ENCODE measurements around the gene IGSF22.

The IGSF22 gene

DNA sequence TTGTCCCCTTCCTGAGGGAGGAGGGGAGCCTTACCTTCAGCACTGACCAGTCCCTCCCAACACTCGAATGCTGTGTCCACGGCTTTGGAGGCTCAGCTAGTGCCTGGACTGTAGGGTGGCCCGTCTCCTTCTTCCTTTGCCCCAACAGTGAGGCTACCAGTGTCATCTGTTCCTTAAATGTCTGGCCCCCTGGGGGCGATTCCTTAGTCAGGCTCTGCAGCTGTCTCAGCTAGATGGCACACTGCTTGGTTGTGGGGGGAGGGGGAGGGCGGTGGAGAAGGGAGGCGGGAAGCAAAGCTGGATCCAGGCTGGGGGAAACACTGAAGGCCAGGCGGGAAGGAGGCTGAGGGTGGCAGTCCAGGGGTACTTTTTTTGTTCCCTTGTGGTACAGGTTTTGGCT, at the start of gene IGSF22:
Gene IGSF22 (minus strand): TSS at position 149 of the 400 bp plus-strand sequence. CDS start 1,952 bp downstream, outside the sequence.
- no peak for DNase-seq

DNA sequence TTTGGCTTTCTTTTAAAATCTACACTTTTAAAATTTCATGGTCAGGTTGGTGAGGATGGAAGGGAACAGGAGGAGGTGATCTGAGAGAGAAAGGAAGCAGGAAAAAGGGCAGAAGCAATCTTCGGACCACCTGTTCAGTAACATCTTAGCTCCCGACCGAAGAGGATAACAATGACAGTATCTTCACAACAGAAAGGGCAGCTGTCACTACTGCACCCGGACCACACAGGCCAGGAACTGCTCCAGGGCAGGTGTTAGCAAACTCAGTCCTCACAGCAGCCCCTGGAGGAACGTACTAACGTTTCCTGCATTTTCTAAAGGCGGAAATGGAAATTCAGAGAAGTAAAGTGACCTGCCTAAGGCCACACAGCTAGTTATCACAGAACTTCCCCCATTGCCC, 48.8 kb upstream of the IGSF22 start:
- no peak for DNase-seq

DNA sequence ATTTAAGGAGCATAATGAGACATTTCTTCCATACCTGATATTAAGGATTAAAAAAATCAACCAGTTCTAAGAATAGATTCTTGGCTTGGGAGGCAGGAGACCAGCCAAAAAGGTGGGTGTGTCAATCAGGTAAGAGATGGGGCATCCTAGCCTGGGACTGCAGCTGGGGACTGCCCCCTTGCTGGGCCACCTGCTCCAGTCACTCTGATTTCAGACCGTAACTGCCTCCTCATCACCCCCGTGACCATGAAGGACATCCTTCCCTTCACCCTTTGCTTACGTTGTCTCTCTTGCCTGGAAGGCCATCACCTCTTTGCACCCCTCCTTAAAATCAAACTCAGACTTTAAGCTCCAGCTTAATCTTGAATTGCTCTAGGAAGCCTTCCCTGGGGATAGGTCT, 47.7 kb upstream of the IGSF22 start:
- no peak for DNase-seq

DNA sequence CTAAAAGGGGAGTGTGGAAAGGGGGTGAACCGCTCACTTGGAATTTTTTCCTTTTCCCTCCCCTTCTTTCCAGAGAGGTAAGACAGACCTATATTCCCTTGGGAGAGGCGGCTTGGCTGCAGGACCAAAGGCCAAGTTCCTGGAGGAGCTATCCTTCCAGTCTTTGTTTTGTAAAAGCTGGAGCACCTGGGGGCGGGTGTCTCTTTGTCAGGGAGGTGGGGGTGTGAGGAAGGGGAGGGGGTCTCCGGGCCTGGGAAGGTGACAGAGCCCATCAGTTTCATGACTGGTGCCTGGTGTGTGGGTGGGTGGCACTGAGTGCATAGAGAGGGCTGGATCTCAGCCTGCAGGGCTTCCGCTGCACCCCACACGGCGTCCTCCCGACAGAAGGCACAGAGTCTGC, 47.1 kb upstream of the IGSF22 start:
- DNase-seq, result no peak

- DNase-seq, result no peak
Measured at GRCh38 chr11:18772211-18772610, 46.2 kb upstream of the IGSF22 start.

GRCh38 chr11:18771266-18772035, 45.5 kb upstream of the IGSF22 start:
- DNase-seq, result no peak

DNA sequence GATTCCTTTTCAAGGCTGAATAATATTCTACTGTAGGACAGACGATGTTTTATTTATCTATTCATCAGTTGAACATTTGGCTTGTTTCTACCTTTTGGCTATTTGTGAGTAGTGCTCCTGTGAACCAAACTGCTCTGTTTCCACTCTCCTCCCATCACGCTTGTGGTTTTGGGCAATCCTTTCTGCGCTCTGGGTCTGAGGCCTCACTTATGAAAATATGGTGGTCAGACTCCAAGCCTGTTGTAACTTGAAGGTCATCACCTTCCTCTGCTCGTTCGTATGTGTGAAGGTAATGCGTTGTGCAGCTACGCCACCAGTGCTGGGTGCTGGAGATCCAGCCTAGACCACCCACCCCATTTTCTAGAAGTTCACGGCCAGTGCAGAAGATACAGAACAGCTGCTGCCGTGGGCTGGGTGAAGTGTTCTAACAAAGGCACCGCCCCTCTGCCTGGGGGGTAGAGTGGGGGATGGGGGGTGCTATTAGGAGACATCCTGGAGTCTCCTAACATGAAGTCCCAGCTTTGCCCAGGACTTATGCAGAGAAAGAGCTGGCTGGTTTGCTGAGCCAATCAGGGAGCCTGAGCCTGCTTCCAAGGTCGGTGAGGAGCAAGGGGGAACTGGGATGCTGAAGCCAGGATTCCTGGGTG, 44.6 kb upstream of the IGSF22 start:
- no peak for DNase-seq

- DNase-seq, result no peak
Measured at GRCh38 chr11:18769802-18770456, 43.9 kb upstream of the IGSF22 start.

- DNase-seq, result no peak
Measured at GRCh38 chr11:18768978-18769377, 43.0 kb upstream of the IGSF22 start.

GRCh38 chr11:18768472-18768901, 42.5 kb upstream of the IGSF22 start:
- no peak for DNase-seq

DNA sequence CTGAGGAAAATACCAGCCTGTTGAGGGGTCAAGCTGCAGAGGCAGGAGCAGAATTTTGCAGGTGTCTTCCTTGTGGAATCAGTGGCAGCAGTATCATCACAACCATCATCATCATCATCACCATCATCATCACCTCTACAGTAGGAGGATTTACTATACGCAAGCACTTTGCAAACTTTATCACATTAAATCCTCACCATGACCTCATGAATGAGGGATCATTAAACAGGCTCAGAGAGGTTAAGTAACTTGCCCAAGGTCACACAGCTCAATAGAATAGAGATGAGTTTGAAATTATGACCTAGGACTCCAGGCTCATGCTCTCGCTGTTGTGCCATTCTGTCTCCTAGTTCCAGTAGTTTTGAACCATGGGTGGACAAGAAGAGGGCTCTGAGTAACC, 40.0 kb upstream of the IGSF22 start:
- DNase-seq, result no peak

DNA sequence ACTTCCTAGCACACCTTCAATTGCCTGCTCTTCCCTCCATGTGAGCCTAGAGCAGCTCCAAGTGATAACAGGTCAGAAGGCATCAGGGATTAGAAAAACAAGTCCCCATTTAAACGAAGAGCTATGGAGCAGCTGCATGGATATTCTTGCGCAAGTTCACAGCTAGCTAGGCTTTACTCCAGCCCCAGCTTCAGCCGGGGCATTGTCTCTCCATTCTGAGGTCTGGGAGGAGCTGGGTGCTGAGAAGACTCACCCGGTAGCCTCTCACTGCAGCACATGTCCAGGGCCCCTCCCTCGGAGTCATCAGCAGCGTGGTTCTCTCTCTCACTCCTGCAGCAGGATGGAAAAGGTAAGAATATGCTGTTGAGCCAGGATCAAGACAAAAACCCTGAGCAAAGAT, 39.6 kb upstream of the IGSF22 start:
- no peak for DNase-seq

DNA sequence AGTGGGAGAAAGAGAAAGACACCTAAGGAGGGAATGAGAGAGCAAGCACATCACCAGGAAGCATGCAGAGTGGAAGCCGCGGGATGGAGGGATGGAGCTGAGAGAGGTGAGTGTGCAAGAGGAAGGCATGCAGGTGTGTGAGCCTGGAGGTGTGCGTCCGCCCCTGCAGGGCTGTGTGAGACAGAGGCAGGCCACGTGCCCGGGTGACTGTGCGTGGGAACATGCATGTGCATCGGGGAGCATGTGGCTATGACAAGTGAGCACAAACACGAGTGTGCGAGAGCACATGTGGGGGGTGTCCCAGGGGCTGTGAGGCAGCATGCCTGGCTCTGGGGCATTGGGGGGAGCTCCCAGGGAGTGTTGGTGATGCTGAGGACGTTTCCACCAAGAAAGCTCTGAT, 35.8 kb upstream of the IGSF22 start:
- no peak for DNase-seq

DNA sequence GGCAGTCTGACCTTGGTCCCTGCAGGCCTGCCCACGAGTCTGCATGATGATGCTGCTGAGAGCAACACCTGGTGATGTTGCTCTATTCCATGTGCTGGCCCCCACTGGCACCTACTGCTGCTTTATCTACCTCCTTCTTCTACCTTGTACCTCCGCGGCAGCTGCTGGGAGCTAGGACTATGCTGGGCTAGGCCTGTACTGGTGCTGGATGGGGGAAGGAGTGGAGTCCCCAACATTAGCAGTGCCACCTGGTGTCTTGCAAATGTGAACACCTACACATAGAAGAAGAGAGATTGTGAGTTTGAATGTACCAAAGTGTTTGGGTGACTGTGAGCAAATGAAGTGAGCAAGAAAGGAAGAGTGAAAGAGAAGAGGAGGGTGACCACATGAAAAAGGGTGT, 35.2 kb upstream of the IGSF22 start:
- no peak for DNase-seq

GRCh38 chr11:18757811-18758210, 31.8 kb upstream of the IGSF22 start:
- DNase-seq, result no peak

DNA sequence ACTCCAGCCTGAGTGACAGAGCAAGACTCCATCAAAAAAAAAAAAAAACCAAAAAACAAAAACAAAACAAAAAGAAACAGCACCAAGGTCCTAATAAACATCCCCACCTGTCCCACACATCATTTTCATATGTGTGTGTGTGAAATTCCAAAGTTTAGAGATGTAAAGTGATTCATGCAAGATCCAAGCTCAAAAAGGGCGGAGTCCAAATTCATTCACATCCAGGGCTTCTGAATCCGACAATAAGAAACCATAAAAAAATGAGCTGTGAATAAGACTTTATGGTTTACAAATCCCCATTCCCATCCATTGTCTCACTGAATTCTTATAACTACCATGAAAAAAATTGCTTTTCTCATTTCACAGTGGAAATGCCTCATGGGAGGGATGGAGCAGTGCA, 30.9 kb upstream of the IGSF22 start:
- no peak for DNase-seq

- DNase-seq, result no peak
Measured at GRCh38 chr11:18754308-18754707, 28.3 kb upstream of the IGSF22 start.

GRCh38 chr11:18752502-18752901, 26.5 kb upstream of the IGSF22 start:
- no peak for DNase-seq

DNA sequence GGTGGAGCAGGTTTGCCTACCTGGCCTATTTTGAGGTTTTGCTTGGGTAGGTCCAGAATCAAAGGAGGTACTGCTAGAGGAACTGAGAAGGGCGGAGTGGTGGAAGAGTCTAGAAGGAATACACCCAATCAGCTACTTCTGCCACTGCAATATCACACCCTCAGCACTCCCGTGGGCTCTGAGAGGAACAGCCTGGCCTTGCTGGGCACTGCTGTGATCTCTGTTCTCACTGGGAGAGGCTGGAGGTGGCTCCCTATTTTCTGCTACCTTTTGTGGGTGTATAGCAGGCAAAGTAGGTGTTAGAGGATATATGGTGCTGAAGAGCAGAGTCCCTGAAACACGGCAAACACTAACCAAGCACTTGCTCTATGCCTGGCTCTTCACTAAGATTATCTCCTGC, 25.0 kb upstream of the IGSF22 start:
- DNase-seq, result no peak

DNA sequence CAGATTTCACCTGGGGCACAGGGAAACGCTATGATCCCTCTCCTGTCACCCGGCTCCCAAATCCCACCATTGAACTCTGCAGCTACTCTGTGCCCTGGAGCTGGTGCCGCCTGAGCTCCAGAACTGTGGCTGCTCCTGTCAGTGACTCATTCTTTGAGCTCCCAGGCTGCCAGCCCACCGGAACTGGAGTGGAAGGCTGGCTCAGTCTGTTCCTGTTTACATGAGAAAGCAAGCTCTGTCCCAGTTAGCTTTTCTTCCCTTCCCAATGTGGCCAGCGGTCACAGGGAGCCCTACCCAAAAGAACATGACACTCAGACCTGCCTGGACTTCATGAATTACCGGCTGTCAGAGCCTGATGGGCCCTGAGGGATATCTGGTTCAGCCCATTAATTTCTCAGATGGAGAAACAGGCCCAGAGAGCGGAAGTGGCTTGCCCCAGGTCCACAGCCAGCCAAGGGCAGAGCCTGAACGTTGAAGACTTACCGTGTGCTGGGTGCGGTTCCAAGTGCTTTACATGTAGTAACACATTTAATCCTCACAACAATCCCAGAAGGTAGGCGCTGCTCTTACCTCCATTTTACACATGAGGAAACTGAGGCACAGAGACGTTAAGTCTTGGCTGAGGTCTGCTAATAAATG, 23.8 kb upstream of the IGSF22 start:
- DNase-seq, result no peak

- no peak for DNase-seq
Measured at GRCh38 chr11:18748766-18749365, 22.9 kb upstream of the IGSF22 start.

- DNase-seq, result no peak
Measured at GRCh38 chr11:18745251-18745650, 19.3 kb upstream of the IGSF22 start.

GRCh38 chr11:18743900-18744514, 18.0 kb upstream of the IGSF22 start:
- no peak for DNase-seq
